ENCODE results near the gene BHLHA9. TPM values are rescaled to one million over a fixed set of nuclear protein-coding genes. Genes with fewer than 3 reads are reported as not detected.

The BHLHA9 gene
- total and polyA plus RNA-seq, 2 of the 8 experiments (the other 6 are each of a cell fraction or from before 2014, with no cell fraction given), result 0.29 to 0.34 TPM

GRCh38 chr17:1222321-1222720 lies 47.9 kb upstream of the BHLHA9 start:
- Histone ChIP-seq H3K4me1 (replicated peaks in 1 of 4; ENCODE audit: control insufficient read depth in 3 of 4, insufficient read depth in 4 of 4, low read length in 3 of 4) (no peaks in the 10 kb centered on the region), H3K9me3 (ENCODE audit: insufficient read depth in 2 of 2, low read depth in 1 of 2, low read length in 1 of 2) (no peaks in the 10 kb centered on the region), H2BK20ac (ENCODE audit: low read length) (no peak overlapping the region), H3K4me3 (ENCODE audit: extremely low read depth in 1 of 4, insufficient read depth in 2 of 4, low read depth in 3 of 4, low read length in 4 of 4) (no peak overlapping the region), H4K91ac (replicated peaks; ENCODE audit: insufficient read length, low read length) (no peak overlapping the region), H3K79me1 (ENCODE audit: low read depth, low read length) (no peaks in the 10 kb centered on the region), H3K79me2 (ENCODE audit: control insufficient read depth in 1 of 2, insufficient read depth in 2 of 2, low read length in 2 of 2) (peaks cover 0 to 3% of the 10 kb centered on the region in 2 experiments; a peak in 1 of 4 replicates), H2BK15ac (ENCODE audit: low read length) (no peak overlapping the region), H3K27ac (ENCODE audit: low read depth, low read length) (no peak overlapping the region), H3K36me3 (ENCODE audit: control insufficient read depth in 2 of 4, insufficient read depth in 4 of 4, low read length in 3 of 4) (no peaks in the 10 kb centered on the region), H4K8ac (ENCODE audit: extremely low read depth, insufficient read depth, low read length) (no peak overlapping the region), H2BK12ac (ENCODE audit: low read depth, low read length) (no peak overlapping the region), H4K5ac (ENCODE audit: insufficient read length, low read depth, low read length) (no peak overlapping the region), H2BK5ac (ENCODE audit: low read depth, low read length) (no peak overlapping the region), H2BK120ac (replicated peaks; ENCODE audit: low read depth, low read length) (no peak overlapping the region), H3K23ac (ENCODE audit: insufficient read length) (no peak overlapping the region), H3K9ac (replicated peaks in 1 of 4; ENCODE audit: extremely low read depth in 1 of 4, low read depth in 3 of 4, low read length in 3 of 4) (no peak overlapping the region), H3K56ac (replicated peaks; ENCODE audit: insufficient read length, low read depth, low read length) (no peak overlapping the region), H2AK5ac (ENCODE audit: low read depth, low read length) (no peak overlapping the region), H3K18ac (ENCODE audit: extremely low read depth, low read length) (no peak overlapping the region), H2AFZ (ENCODE audit: low read length) (no peak overlapping the region), H3K14ac (ENCODE audit: insufficient read length) (no peak overlapping the region), H3K4me2 (ENCODE audit: insufficient read depth in 1 of 2, low read depth in 2 of 2, low read length in 2 of 2) (no peak overlapping the region), H3K4ac (replicated peaks; ENCODE audit: insufficient read length, low read depth, low read length) (no peak overlapping the region), H4K20me1 (replicated peaks in 1 of 2; ENCODE audit: control insufficient read depth in 1 of 2, insufficient read depth in 2 of 2, low read length in 2 of 2) (peaks cover 0 to 7% of the 10 kb centered on the region in 2 experiments), H3K23me2 (ENCODE audit: low read depth, low read length) (peaks cover 1% of the 10 kb centered on the region), H3K27me3 (replicated peaks in 1 of 4; ENCODE audit: control insufficient read depth in 3 of 4, extremely low read depth in 1 of 4, insufficient read depth in 3 of 4, low read length in 3 of 4) (peaks cover 11 to 16% (median 13%) of the 10 kb centered on the region in 4 experiments)
- FAIRE-seq (no peak), DNase-seq (ENCODE audit: low read depth in 1 of 2, low spot score in 2 of 2) (no peak)
- ChIA-PET CTCF (ENCODE audit: partially characterized antibody) (no interaction called here), POLR2A (ENCODE audit: partially characterized antibody) (no interaction called here)
- WGBS, 2 experiments (ENCODE audit: extremely low coverage in 1 of 2, insufficient coverage in 1 of 2, insufficient read length in 1 of 2, insufficient replicate concordance in 2 of 2, low coverage in 1 of 2, low lambda C conversion rate in 2 of 2, missing lambda C conversion rate in 1 of 2), result 94% methylated on average over 8 of the region's 8 CpGs; no CpG with 5 or more reads in 1 of the 2 experiments
- no peak for TF ChIP-seq EP300 (IDR thresholded peaks at IDR 0.05; ENCODE audit: borderline replicate concordance in 1 of 2, low read depth in 2 of 2, low read length in 2 of 2)
- TF ChIP-seq SIRT6 (IDR thresholded peaks at IDR 0.05; ENCODE audit: low read length), result no peak
- no peak for TF ChIP-seq SP4 (IDR thresholded peaks at IDR 0.05; ENCODE audit: low read length)
- no peak for TF ChIP-seq BRCA1 (IDR thresholded peaks at IDR 0.05; ENCODE audit: low read depth, low read length)
- no peak for TF ChIP-seq RBBP5 (IDR thresholded peaks at IDR 0.05; ENCODE audit: borderline replicate concordance, low read depth, low read length)
- no peak for TF ChIP-seq JUND (IDR thresholded peaks at IDR 0.05; ENCODE audit: low read length)
- no peak for TF ChIP-seq GABPA (IDR thresholded peaks at IDR 0.05; ENCODE audit: borderline replicate concordance, insufficient read depth, low read length)
- no peak for TF ChIP-seq PHF8 (conservative IDR thresholded peaks at IDR 0.05; ENCODE audit: low read depth, low read length)
- TF ChIP-seq ASH2L (IDR thresholded peaks at IDR 0.05; ENCODE audit: low read length), result no peak
- no peak for TF ChIP-seq NANOG (IDR thresholded peaks at IDR 0.05; ENCODE audit: insufficient read depth, low read depth, low read length, poor library complexity, severe bottlenecking)
- TF ChIP-seq TAF1 (IDR thresholded peaks at IDR 0.05; ENCODE audit: low read depth, low read length), result no peak
- TF ChIP-seq HDAC6 (IDR thresholded peaks at IDR 0.05; ENCODE audit: low read depth, low read length), result no peak
- no peak for TF ChIP-seq EGR1 (IDR thresholded peaks at IDR 0.05; ENCODE audit: borderline replicate concordance, low read depth, low read length)
- TF ChIP-seq TEAD4 (IDR thresholded peaks at IDR 0.05; ENCODE audit: low read depth, low read length), result no peak
- no peak for TF ChIP-seq MAFK (IDR thresholded peaks at IDR 0.05; ENCODE audit: low read depth, low read length)
- TF ChIP-seq EZH2 (IDR thresholded peaks at IDR 0.05; ENCODE audit: low read depth, low read length, severe bottlenecking), result no peak
